ENCODE results near the gene SNTG2. TPM values are rescaled to one million over a fixed set of nuclear protein-coding genes. Genes with fewer than 3 reads are reported as not detected.

SNTG2 gene
- total and polyA plus RNA-seq, 4 donors, result 4.5 to 7.0 TPM; not detected in 2

GRCh38 chr2:1072250-1072649 lies 121.6 kb downstream of the SNTG2 start:
- Histone ChIP-seq H3K36me3 (ENCODE audit: control insufficient read depth in 1 of 2, insufficient read depth in 2 of 2, low read length in 1 of 2) (no peaks in the 10 kb centered on the region), H3K4me3 (ENCODE audit: low read length in 2 of 2) (no peak overlapping the region), H3K27me3 (ENCODE audit: control insufficient read depth in 1 of 2, insufficient read depth in 2 of 2, low read length in 1 of 2) (no peaks in the 10 kb centered on the region), H3K4me1 (ENCODE audit: control insufficient read depth in 1 of 2, insufficient read depth in 2 of 2, low read length in 2 of 2) (no peaks in the 10 kb centered on the region), H3K9me3 (ENCODE audit: control insufficient read depth, low read length) (peaks cover 2% of the 10 kb centered on the region), H3K27ac (ENCODE audit: low read depth in 1 of 2, low read length in 2 of 2) (no peak overlapping the region)
- no peak for DNase-seq
- ATAC-seq (ENCODE audit: low FRiP score), result no peak
- intact Hi-C loops (cut with DNase I), result no loop called here

- no peak for DNase-seq
- Histone ChIP-seq H3K4me3 (ENCODE audit: low read length in 2 of 2) (no peak overlapping the region), H3K36me3 (ENCODE audit: control insufficient read depth in 1 of 2, insufficient read depth in 2 of 2, low read length in 1 of 2) (no peaks in the 10 kb centered on the region), H3K27ac (ENCODE audit: low read depth in 1 of 2, low read length in 2 of 2) (no peak overlapping the region), H3K27me3 (ENCODE audit: control insufficient read depth in 1 of 2, insufficient read depth in 2 of 2, low read length in 1 of 2) (no peaks in the 10 kb centered on the region), H3K4me1 (ENCODE audit: control insufficient read depth in 1 of 2, insufficient read depth in 2 of 2, low read length in 2 of 2) (no peaks in the 10 kb centered on the region), H3K9me3 (ENCODE audit: control insufficient read depth, low read length) (no peaks in the 10 kb centered on the region)
- ATAC-seq (ENCODE audit: low FRiP score), result no peak
- 84 to 88% methylated on average over 9 of the region's 9 CpGs for WGBS, 2 donors
- intact Hi-C loops (cut with DNase I), result no loop called here
Measured at GRCh38 chr2:1077911-1078310, 127.3 kb downstream of the SNTG2 start.

GRCh38 chr2:1078326-1078725 lies 127.7 kb downstream of the SNTG2 start:
- H3K9me3 ChIP-seq (ENCODE audit: control insufficient read depth, low read length), result no peaks in the 10 kb centered on the region
- ATAC-seq (ENCODE audit: low FRiP score), result no peak
- H3K4me1 ChIP-seq (ENCODE audit: control insufficient read depth in 1 of 2, insufficient read depth in 2 of 2, low read length in 2 of 2), result no peaks in the 10 kb centered on the region
- no peaks in the 10 kb centered on the region for H3K27me3 ChIP-seq (ENCODE audit: control insufficient read depth in 1 of 2, insufficient read depth in 2 of 2, low read length in 1 of 2)
- no peak overlapping the region for H3K4me3 ChIP-seq (ENCODE audit: low read length in 2 of 2)
- no peak for DNase-seq
- 84 to 88% methylated on average over 10 of the region's 10 CpGs for WGBS, 2 donors
- H3K36me3 ChIP-seq (ENCODE audit: control insufficient read depth in 1 of 2, insufficient read depth in 2 of 2, low read length in 1 of 2), result no peaks in the 10 kb centered on the region
- intact Hi-C loops (cut with DNase I), result no loop called here
- H3K27ac ChIP-seq (ENCODE audit: low read depth in 1 of 2, low read length in 2 of 2), result no peak overlapping the region

- 85 to 89% methylated on average over 15 of the region's 15 CpGs for WGBS, 2 donors
Measured at GRCh38 chr2:1079873-1080799, 129.5 kb downstream of the SNTG2 start.

GRCh38 chr2:1081451-1082225 lies 131.0 kb downstream of the SNTG2 start:
- 36 to 45% methylated on average over 14 of the region's 14 CpGs for WGBS, 2 donors
- H3K27me3 ChIP-seq (ENCODE audit: control insufficient read depth in 1 of 2, insufficient read depth in 2 of 2, low read length in 1 of 2), result no peaks in the 10 kb centered on the region
- H3K9me3 ChIP-seq (ENCODE audit: control insufficient read depth, low read length), result no peaks in the 10 kb centered on the region
- no peak overlapping the region for H3K4me3 ChIP-seq (ENCODE audit: low read length in 2 of 2)
- H3K4me1 ChIP-seq (ENCODE audit: control insufficient read depth in 1 of 2, insufficient read depth in 2 of 2, low read length in 2 of 2), result no peaks in the 10 kb centered on the region
- intact Hi-C loops (cut with DNase I), result no loop called here
- no peak for DNase-seq
- H3K27ac ChIP-seq (ENCODE audit: low read depth in 1 of 2, low read length in 2 of 2), result no peak overlapping the region
- peak; percentile 31 for ATAC-seq (ENCODE audit: low FRiP score)
- no peaks in the 10 kb centered on the region for H3K36me3 ChIP-seq (ENCODE audit: control insufficient read depth in 1 of 2, insufficient read depth in 2 of 2, low read length in 1 of 2)

More at GRCh38 chr2:1079873-1080799, 129.5 kb downstream of the SNTG2 start:
- H3K27me3 ChIP-seq (ENCODE audit: control insufficient read depth in 1 of 2, insufficient read depth in 2 of 2, low read length in 1 of 2), result no peaks in the 10 kb centered on the region
- DNase-seq, result peak in 1 of 2 donors; percentile 51
- H3K27ac ChIP-seq (ENCODE audit: low read depth in 1 of 2, low read length in 2 of 2), result no peak overlapping the region
- no peaks in the 10 kb centered on the region for H3K36me3 ChIP-seq (ENCODE audit: control insufficient read depth in 1 of 2, insufficient read depth in 2 of 2, low read length in 1 of 2)
- no peak overlapping the region for H3K4me3 ChIP-seq (ENCODE audit: low read length in 2 of 2)
- intact Hi-C loops (cut with DNase I), result no loop called here
- no peaks in the 10 kb centered on the region for H3K4me1 ChIP-seq (ENCODE audit: control insufficient read depth in 1 of 2, insufficient read depth in 2 of 2, low read length in 2 of 2)
- ATAC-seq (ENCODE audit: low FRiP score), result no peak
- H3K9me3 ChIP-seq (ENCODE audit: control insufficient read depth, low read length), result no peaks in the 10 kb centered on the region

- intact Hi-C loops (cut with DNase I), result no loop called here
- 84 to 86% methylated on average over 17 of the region's 17 CpGs for WGBS, 2 donors
- no peak overlapping the region for H3K4me3 ChIP-seq (ENCODE audit: low read length in 2 of 2)
- DNase-seq, result peak in 1 of 2 donors; percentile 63
- H3K4me1 ChIP-seq (ENCODE audit: control insufficient read depth in 1 of 2, insufficient read depth in 2 of 2, low read length in 2 of 2), result no peaks in the 10 kb centered on the region
- H3K27me3 ChIP-seq (ENCODE audit: control insufficient read depth in 1 of 2, insufficient read depth in 2 of 2, low read length in 1 of 2), result no peaks in the 10 kb centered on the region
- ATAC-seq (ENCODE audit: low FRiP score), result no peak
- no peak overlapping the region for H3K27ac ChIP-seq (ENCODE audit: low read depth in 1 of 2, low read length in 2 of 2)
- no peaks in the 10 kb centered on the region for H3K36me3 ChIP-seq (ENCODE audit: control insufficient read depth in 1 of 2, insufficient read depth in 2 of 2, low read length in 1 of 2)
- H3K9me3 ChIP-seq (ENCODE audit: control insufficient read depth, low read length), result no peaks in the 10 kb centered on the region
Measured at GRCh38 chr2:1082456-1083205, 132.0 kb downstream of the SNTG2 start.

GRCh38 chr2:1088192-1088860 lies 137.7 kb downstream of the SNTG2 start:
- intact Hi-C loops (cut with DNase I), result no loop called here
- Histone ChIP-seq H3K4me3 (ENCODE audit: low read length in 2 of 2) (no peak overlapping the region), H3K27me3 (ENCODE audit: control insufficient read depth in 1 of 2, insufficient read depth in 2 of 2, low read length in 1 of 2) (no peaks in the 10 kb centered on the region), H3K27ac (ENCODE audit: low read depth in 1 of 2, low read length in 2 of 2) (no peak overlapping the region), H3K36me3 (ENCODE audit: control insufficient read depth in 1 of 2, insufficient read depth in 2 of 2, low read length in 1 of 2) (no peaks in the 10 kb centered on the region), H3K9me3 (ENCODE audit: control insufficient read depth, low read length) (no peaks in the 10 kb centered on the region), H3K4me1 (ENCODE audit: control insufficient read depth in 1 of 2, insufficient read depth in 2 of 2, low read length in 2 of 2) (no peaks in the 10 kb centered on the region)
- no peak for ATAC-seq (ENCODE audit: low FRiP score)
- DNase-seq, result no peak
- WGBS, 2 donors, result 79% methylated on average over 6 of the region's 6 CpGs

- DNase-seq, result no peak
- intact Hi-C loops (cut with DNase I), result no loop called here
- Histone ChIP-seq H3K27me3 (ENCODE audit: control insufficient read depth in 1 of 2, insufficient read depth in 2 of 2, low read length in 1 of 2) (no peaks in the 10 kb centered on the region), H3K36me3 (ENCODE audit: control insufficient read depth in 1 of 2, insufficient read depth in 2 of 2, low read length in 1 of 2) (no peaks in the 10 kb centered on the region), H3K4me3 (ENCODE audit: low read length in 2 of 2) (no peak overlapping the region), H3K4me1 (ENCODE audit: control insufficient read depth in 1 of 2, insufficient read depth in 2 of 2, low read length in 2 of 2) (no peaks in the 10 kb centered on the region), H3K27ac (ENCODE audit: low read depth in 1 of 2, low read length in 2 of 2) (no peak overlapping the region), H3K9me3 (ENCODE audit: control insufficient read depth, low read length) (no peaks in the 10 kb centered on the region)
- 80 to 81% methylated on average over 4 of the region's 4 CpGs for WGBS, 2 donors
- ATAC-seq (ENCODE audit: low FRiP score), result no peak
Measured at GRCh38 chr2:1088940-1089339, 138.3 kb downstream of the SNTG2 start.
